Measurements from ENCODE around the gene CMSS1.
A peak's percentile ranks its signal among the peaks of the same experiment; 100 is the strongest.

Gene CMSS1

GRCh38 chr3:100019719-100020118 is 202.1 kb downstream of the CMSS1 start:
- no peak overlapping the region for H3K4me3 ChIP-seq (replicated peaks in 1 of 2; ENCODE audit: low read depth in 2 of 2, low read length in 2 of 2)
- TF ChIP-seq, protein P1, sequence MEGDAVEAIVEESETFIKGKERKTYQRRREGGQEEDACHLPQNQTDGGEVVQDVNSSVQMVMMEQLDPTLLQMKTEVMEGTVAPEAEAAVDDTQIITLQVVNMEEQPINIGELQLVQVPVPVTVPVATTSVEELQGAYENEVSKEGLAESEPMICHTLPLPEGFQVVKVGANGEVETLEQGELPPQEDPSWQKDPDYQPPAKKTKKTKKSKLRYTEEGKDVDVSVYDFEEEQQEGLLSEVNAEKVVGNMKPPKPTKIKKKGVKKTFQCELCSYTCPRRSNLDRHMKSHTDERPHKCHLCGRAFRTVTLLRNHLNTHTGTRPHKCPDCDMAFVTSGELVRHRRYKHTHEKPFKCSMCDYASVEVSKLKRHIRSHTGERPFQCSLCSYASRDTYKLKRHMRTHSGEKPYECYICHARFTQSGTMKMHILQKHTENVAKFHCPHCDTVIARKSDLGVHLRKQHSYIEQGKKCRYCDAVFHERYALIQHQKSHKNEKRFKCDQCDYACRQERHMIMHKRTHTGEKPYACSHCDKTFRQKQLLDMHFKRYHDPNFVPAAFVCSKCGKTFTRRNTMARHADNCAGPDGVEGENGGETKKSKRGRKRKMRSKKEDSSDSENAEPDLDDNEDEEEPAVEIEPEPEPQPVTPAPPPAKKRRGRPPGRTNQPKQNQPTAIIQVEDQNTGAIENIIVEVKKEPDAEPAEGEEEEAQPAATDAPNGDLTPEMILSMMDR (IDR thresholded peaks at IDR 0.05; ENCODE audit: low read depth, low read length): no peak
- DNase-seq (ENCODE audit: low read depth in 2 of 2): peak in 1 of 2 donors; percentile 27

DNA sequence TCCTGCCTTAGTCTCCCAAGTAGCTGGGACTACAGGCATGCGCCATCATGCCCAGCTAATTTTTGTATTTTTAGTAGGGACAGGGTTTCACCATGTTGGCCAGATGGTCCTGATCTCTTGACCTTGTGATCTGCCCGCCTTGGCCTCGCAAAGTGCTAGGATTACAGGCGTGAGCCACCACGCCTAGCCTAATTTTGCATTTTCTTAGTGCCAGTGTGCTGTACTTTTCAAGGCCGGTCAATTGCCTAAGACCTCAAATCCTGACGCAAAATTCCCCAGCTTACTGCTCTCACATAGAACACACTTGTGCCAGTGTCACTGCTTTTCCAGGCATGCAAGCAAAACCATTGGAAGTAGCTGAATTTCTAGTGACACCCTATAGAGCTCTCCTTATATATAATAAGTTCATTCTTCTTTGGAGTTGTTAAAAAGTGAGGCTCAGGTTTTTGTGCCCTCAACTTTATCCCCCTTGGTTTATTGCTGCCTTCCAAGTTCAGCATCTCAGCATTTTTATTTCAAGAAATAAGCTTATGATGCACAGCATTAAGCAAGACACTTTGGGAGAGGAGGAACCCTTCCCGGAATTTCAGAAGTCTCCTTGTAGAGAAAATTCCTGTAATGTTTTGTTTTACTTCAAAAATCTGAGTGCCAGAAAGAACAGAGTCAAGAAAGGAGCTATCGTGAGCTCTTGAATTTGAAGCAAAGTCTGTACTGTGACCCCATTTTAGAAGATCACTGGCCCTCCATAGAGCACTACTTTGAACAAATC is 203.4 kb downstream of the CMSS1 start:
- TF ChIP-seq, protein P1 (IDR thresholded peaks at IDR 0.05; ENCODE audit: low read depth, low read length): no peak
- DNase-seq (ENCODE audit: low read depth in 2 of 2): peak in 1 of 2 donors; percentile 63

DNA sequence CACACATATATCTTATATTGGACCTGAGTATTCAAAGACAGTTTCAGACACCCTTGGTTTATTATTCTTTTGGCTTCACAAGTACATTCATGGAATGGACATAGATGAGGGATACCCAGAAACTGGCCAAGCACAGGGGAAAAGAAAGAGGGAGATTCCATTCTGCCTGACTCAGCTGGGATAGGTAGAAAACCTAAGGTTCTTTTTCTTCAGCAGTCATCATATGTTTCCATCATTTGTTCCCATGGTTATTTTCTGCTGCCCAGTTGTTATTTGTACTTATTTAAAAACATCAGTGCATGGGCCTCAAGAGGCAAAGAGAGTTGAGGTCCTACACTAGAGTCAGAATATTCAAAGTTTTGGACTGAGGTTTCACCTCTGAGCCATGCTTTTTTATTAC is 204.8 kb downstream of the CMSS1 start:
- no peak overlapping the region for H3K4me3 ChIP-seq (replicated peaks in 1 of 2; ENCODE audit: low read depth in 2 of 2, low read length in 2 of 2)
- no peak for DNase-seq (ENCODE audit: low read depth in 2 of 2)

More for the DNA sequence above, 203.4 kb downstream of the CMSS1 start:
- no peak overlapping the region for H3K4me3 ChIP-seq (replicated peaks in 1 of 2; ENCODE audit: low read depth in 2 of 2, low read length in 2 of 2)

DNA sequence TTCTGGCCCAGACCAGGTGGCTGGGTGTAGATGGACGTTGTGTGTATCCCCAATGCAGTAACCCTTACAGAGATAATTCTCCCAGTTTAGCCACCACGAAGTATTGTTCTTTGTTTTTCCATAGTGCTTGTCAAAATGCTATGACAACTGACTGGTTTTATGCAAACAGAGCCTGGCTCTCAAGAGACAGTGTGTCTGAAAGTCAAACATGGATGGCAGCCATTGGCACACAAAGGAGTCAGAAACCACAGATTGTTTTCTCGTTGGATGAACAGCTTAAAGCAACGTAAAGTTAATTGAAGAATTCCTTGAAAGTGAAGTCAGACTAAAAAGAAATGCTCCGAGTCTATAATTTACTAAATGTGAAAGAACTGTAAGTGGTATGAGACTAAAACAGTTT is 205.5 kb downstream of the CMSS1 start:
- TF ChIP-seq, protein P1 (IDR thresholded peaks at IDR 0.05; ENCODE audit: low read depth, low read length): no peak
- no peak overlapping the region for H3K4me3 ChIP-seq (replicated peaks in 1 of 2; ENCODE audit: low read depth in 2 of 2, low read length in 2 of 2)
- peak; percentile 48 to 49 for DNase-seq (ENCODE audit: low read depth in 2 of 2)

More for the DNA sequence above, 204.8 kb downstream of the CMSS1 start:
- TF ChIP-seq, protein P1 (IDR thresholded peaks at IDR 0.05; ENCODE audit: low read depth, low read length): no peak

- DNase-seq (ENCODE audit: low read depth in 2 of 2): no peak
- TF ChIP-seq, protein P1 (IDR thresholded peaks at IDR 0.05; ENCODE audit: low read depth, low read length): no peak
- no peak overlapping the region for H3K4me3 ChIP-seq (replicated peaks in 1 of 2; ENCODE audit: low read depth in 2 of 2, low read length in 2 of 2)
Measured at GRCh38 chr3:100023595-100023994, 205.9 kb downstream of the CMSS1 start.

- TF ChIP-seq, protein P1 (IDR thresholded peaks at IDR 0.05; ENCODE audit: low read depth, low read length): no peak
- no peak overlapping the region for H3K4me3 ChIP-seq (replicated peaks in 1 of 2; ENCODE audit: low read depth in 2 of 2, low read length in 2 of 2)
- DNase-seq (ENCODE audit: low read depth in 2 of 2): no peak
Measured at GRCh38 chr3:100024520-100025303, 207.1 kb downstream of the CMSS1 start.
